Umbilical cord (tissue), 2 donors: ENCODE data around the gene ZBTB3. TPM values are rescaled to one million over a fixed set of nuclear protein-coding genes. Genes with fewer than 3 reads are reported as not detected.
A peak's percentile ranks its signal among the peaks of the same experiment; 100 is the strongest.
"Not testable (repeated sequence)": the region's sequence is repeated elsewhere in the genome, so short reads cannot be mapped to it uniquely, and the experiment has no call there.

Experiments used
- DNase-seq: peaks from one replicate; pipeline ENCODE4 v3.0.0-alpha.2; 2015; ENCODE audit warnings: low spot score
- total RNA-seq: library from RNA; depleted of rRNA; stranded (reverse); fragments of >200 nt; gene quantifications from one replicate; pipeline ENCODE4 v1.2.3, GENCODE V29; 2014; ENCODE audit warnings: low replicate concordance; ENCODE audit not compliant: insufficient read depth

Gene ZBTB3
- total RNA-seq, 1 donor from 2014 or later = 6.5 TPM

- DNase-seq = no peak
Measured at GRCh38 chr11:62757846-62758788, 4.2 kb upstream of the ZBTB3 start.

GRCh38 chr11:62755086-62755615 lies 1.2 kb upstream of the ZBTB3 start:
- DNase-seq = no peak

GRCh38 chr11:62752994-62753735 lies 795 bp downstream of the ZBTB3 start:
- DNase-seq = no peak

GRCh38 chr11:62752177-62752785 lies 1.7 kb downstream of the ZBTB3 start:
- DNase-seq = no peak

- DNase-seq = not testable (repeated sequence)
Measured at GRCh38 chr11:62749931-62750330, 4.0 kb downstream of the ZBTB3 start.

GRCh38 chr11:62747475-62748160 lies 6.3 kb downstream of the ZBTB3 start:
- no peak for DNase-seq

- DNase-seq = no peak
Measured at GRCh38 chr11:62737196-62737595, 16.8 kb downstream of the ZBTB3 start.

GRCh38 chr11:62732830-62733229 lies 21.1 kb downstream of the ZBTB3 start:
- DNase-seq = no peak

GRCh38 chr11:62730076-62730475 lies 23.9 kb downstream of the ZBTB3 start:
- not testable (repeated sequence) for DNase-seq

- peak; percentile 95 for DNase-seq
Measured at GRCh38 chr11:62728171-62728988, 25.6 kb downstream of the ZBTB3 start, which contains the start of gene TTC9C. Gene TTC9C, plus strand, starts transcription at chr11:62728486. Its CDS starts 363 bp downstream, at chr11:62728849.

- peak; percentile 100 for DNase-seq
Measured at GRCh38 chr11:62727872-62728170, 26.1 kb downstream of the ZBTB3 start.

GRCh38 chr11:62727165-62727871 lies 26.6 kb downstream of the ZBTB3 start, which contains the start of gene HNRNPUL2:
Gene HNRNPUL2, minus strand, starts transcription at chr11:62727457. Its CDS starts 301 bp downstream, at chr11:62727156.
- DNase-seq = peak; percentile 100

- DNase-seq = no peak
Measured at GRCh38 chr11:62726915-62727164, 27.1 kb downstream of the ZBTB3 start.

- no peak for DNase-seq
Measured at GRCh38 chr11:62726156-62726914, 27.6 kb downstream of the ZBTB3 start.

GRCh38 chr11:62725646-62726045 lies 28.3 kb downstream of the ZBTB3 start:
- DNase-seq = no peak

- no peak for DNase-seq
Measured at GRCh38 chr11:62724171-62724570, 29.8 kb downstream of the ZBTB3 start.

GRCh38 chr11:62721994-62722393 lies 32.0 kb downstream of the ZBTB3 start:
- DNase-seq = no peak

- DNase-seq = no peak
Measured at GRCh38 chr11:62719302-62719978, 34.5 kb downstream of the ZBTB3 start.

GRCh38 chr11:62716816-62717215 lies 37.1 kb downstream of the ZBTB3 start:
- DNase-seq = no peak
